Stimulated activated CD4-positive, alpha-beta T cell treated with anti-CD3 and anti-CD28 coated beads, Interleukin-4, amount 100 ng/mL, for 4 hours (primary cell): ENCODE data around the gene REG3G.
"Not testable (repeated sequence)": the region's sequence is repeated elsewhere in the genome, so short reads cannot be mapped to it uniquely, and the experiment has no call there.

Source experiments
- DNase-seq, 2 experiments: peaks; one replicate each; pipeline ENCODE4 v3.0.0-alpha.2; 2020

The REG3G gene

GRCh38 chr2:79026061-79026460, 559 bp downstream of the REG3G start:
- no peak for DNase-seq

DNA sequence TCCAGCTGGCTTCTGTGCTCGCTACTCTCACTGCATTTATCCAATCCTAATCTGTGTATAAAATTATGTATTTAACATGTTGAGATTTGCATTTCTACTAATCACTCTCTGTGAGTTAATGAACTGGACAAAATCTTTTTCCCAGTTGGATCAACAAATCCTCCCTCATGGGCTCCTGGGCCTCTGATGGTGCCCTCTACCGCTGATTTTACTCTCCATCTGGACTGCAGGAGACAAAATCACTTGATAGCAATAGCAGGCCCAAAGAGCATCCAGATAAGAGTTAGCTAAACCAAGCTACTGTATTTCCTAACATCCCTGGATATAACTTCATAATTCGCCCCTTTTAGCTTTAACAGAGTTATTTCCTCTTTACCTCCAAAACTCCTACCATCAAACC, 14.4 kb downstream of the REG3G start:
- no peak for DNase-seq

- no peak for DNase-seq
These were observed 15.5 kb downstream of the REG3G start for GRCh38 chr2:79041032-79041448.

DNA sequence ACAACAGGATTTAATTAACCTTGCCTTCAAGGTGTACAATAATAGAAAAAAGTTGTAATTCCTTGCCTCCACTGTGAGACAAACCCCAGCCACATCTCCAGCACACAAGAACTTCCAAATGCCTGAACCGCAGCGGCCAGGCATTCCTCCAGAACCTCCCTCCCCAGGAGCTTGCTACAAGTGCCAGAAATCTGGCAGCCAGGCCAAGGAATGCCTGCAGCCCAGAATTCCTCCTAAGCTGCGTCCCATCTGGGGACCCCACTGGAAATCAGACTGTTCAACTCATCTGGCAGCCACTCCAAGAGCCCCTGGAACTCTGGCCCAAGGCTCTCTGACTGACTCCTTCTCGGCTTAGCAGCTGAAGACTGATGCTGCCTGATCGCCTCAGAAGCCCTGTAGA, 28.0 kb downstream of the REG3G start:
- not testable (repeated sequence) for DNase-seq

- DNase-seq = not testable (repeated sequence)
These were observed 29.3 kb downstream of the REG3G start for GRCh38 chr2:79054769-79055168.

- no peak for DNase-seq
These were observed 39.7 kb downstream of the REG3G start for GRCh38 chr2:79065201-79065600.

GRCh38 chr2:79071078-79071477, 45.6 kb downstream of the REG3G start:
- DNase-seq = no peak
